CD8-positive, alpha-beta memory T cell (primary cell): ENCODE results near the gene AQP9. TPM values are rescaled to one million over a fixed set of nuclear protein-coding genes. Genes with fewer than 3 reads are reported as not detected.

Experiments
- CTCF ChIA-PET: fragments of 350-600 bp; sonication (Branson Sonifier 250); formaldehyde crosslinking; loops from one replicate; lab custom pipeline; 2021; ENCODE audit warnings: antibody characterized with exemption; lab: Charles Lee
- POLR2A ChIA-PET: fragments of 350-600 bp; sonication (Branson Sonifier 250); formaldehyde crosslinking; loops from one replicate; lab custom pipeline; 2021; ENCODE audit warnings: antibody characterized with exemption; lab: Charles Lee
- DNase-seq, 5 donors: peaks; one replicate each; pipeline versions ENCODE4 v3.0.0 to v3.0.0-alpha.2; 2020 to 2022; ENCODE audit warnings: mixed read lengths in 1 of 5
- H3K27ac ChIP-seq: one replicate; pipeline ENCODE4 v1.7.0; 2013; ENCODE audit warnings: low read depth, mild to moderate bottlenecking, low read length, moderate library complexity
- H3K27me3 ChIP-seq: 2 replicates; pipeline ENCODE4 v1.7.0; 2013; ENCODE audit warnings: low read length, mild to moderate bottlenecking; ENCODE audit not compliant: insufficient read depth, poor library complexity, severe bottlenecking
- H3K36me3 ChIP-seq: 2 replicates; pipeline ENCODE4 v1.7.0; 2013; ENCODE audit warnings: mild to moderate bottlenecking, low read length, moderate library complexity; ENCODE audit not compliant: insufficient read depth
- H3K4me1 ChIP-seq: 2 replicates; pipeline ENCODE4 v1.7.0; 2013; ENCODE audit warnings: mild to moderate bottlenecking, low read length, moderate library complexity; ENCODE audit not compliant: insufficient read depth
- H3K4me3 ChIP-seq: 2 replicates; pipeline ENCODE4 v1.7.0; 2013; ENCODE audit warnings: mild to moderate bottlenecking, low read length
- H3K9me3 ChIP-seq: 2 replicates; pipeline ENCODE4 v1.7.0; 2013; ENCODE audit warnings: mild to moderate bottlenecking, low read length
- H3K27ac Mint-ChIP-seq, 8 donors: one replicate each; pipeline ENCODE4 v1.8.0; 2020 to 2021; ENCODE audit warnings: mixed read lengths in 8 of 8, mild to moderate bottlenecking in 6 of 8, inconsistent platforms in 3 of 8, moderate library complexity in 3 of 8
- H3K27me3 Mint-ChIP-seq, 2 donors: one replicate each; pipeline ENCODE4 v1.8.0; 2020 to 2021; ENCODE audit warnings: mixed read lengths in 2 of 2, mild to moderate bottlenecking in 1 of 2, moderate library complexity in 1 of 2
- H3K36me3 Mint-ChIP-seq, 3 donors: one replicate each; pipeline ENCODE4 v1.8.0; 2020 to 2021; ENCODE audit warnings: mixed read lengths in 3 of 3, inconsistent platforms in 1 of 3, mild to moderate bottlenecking in 1 of 3
- H3K4me1 Mint-ChIP-seq, 3 donors: one replicate each; pipeline ENCODE4 v1.8.0; 2020 to 2021; ENCODE audit warnings: mixed read lengths in 3 of 3, inconsistent platforms in 1 of 3, mild to moderate bottlenecking in 1 of 3
- H3K4me3 Mint-ChIP-seq, 7 donors: one replicate each; pipeline ENCODE4 v1.8.0; 2020 to 2021; ENCODE audit warnings: mixed read lengths in 7 of 7, mild to moderate bottlenecking in 6 of 7, moderate library complexity in 4 of 7, inconsistent platforms in 2 of 7
- H3K9me3 Mint-ChIP-seq, 5 donors: one replicate each; pipeline ENCODE4 v1.8.0; 2020 to 2022; ENCODE audit warnings: mixed read lengths in 5 of 5, mild to moderate bottlenecking in 3 of 5, moderate library complexity in 2 of 5, inconsistent platforms in 1 of 5
- polyA plus RNA-seq: library from polyadenylated mRNA; unstranded; fragments of 300-500 nt; fragmentation: Illumina TruSeq; gene quantifications from one replicate; pipeline ENCODE4 v1.2.3, GENCODE V29; 2021
- total RNA-seq, 2 experiments: library from RNA; stranded (reverse); gene quantifications; one replicate each; pipeline ENCODE4 v1.2.3, GENCODE V29; 2021

The AQP9 gene
- total and polyA plus RNA-seq, 3 experiments from 2014 or later, result 0.18 to 0.22 TPM; not detected in 1

GRCh38 chr15:58161436-58161930 lies 23.3 kb downstream of the AQP9 start:
- Mint-ChIP-seq H3K36me3 (no peaks in the 10 kb centered on the region), H3K27me3 (peaks cover 10 to 53% of the 10 kb centered on the region in 2 donors), H3K9me3 (no peaks in the 10 kb centered on the region), H3K4me1 (no peaks in the 10 kb centered on the region), H3K27ac (no peak overlapping the region), H3K4me3 (no peak overlapping the region)
- no peak for DNase-seq
- ChIA-PET CTCF (no interaction called here), POLR2A (no interaction called here)
- no peaks in the 10 kb centered on the region for H3K36me3 ChIP-seq
- no peaks in the 10 kb centered on the region for H3K27me3 ChIP-seq
- no peaks in the 10 kb centered on the region for H3K4me1 ChIP-seq
- H3K27ac ChIP-seq, result no peak overlapping the region
- H3K4me3 ChIP-seq, result no peak overlapping the region
- H3K9me3 ChIP-seq, result no peaks in the 10 kb centered on the region

- no peaks in the 10 kb centered on the region for H3K4me1 Mint-ChIP-seq
- DNase-seq, result no peak
- CTCF ChIA-PET, result no interaction called here
These were observed 25.8 kb downstream of the AQP9 start for GRCh38 chr15:58163985-58164384.

GRCh38 chr15:58164926-58165325 lies 26.7 kb downstream of the AQP9 start:
- H3K4me1 Mint-ChIP-seq, result no peaks in the 10 kb centered on the region
- Histone ChIP-seq H3K4me1 (no peaks in the 10 kb centered on the region), H3K4me3 (no peak overlapping the region), H3K27me3 (no peaks in the 10 kb centered on the region), H3K36me3 (no peaks in the 10 kb centered on the region), H3K9me3 (no peaks in the 10 kb centered on the region), H3K27ac (no peak overlapping the region)
- no peak overlapping the region for H3K4me3 Mint-ChIP-seq
- no peaks in the 10 kb centered on the region for H3K9me3 Mint-ChIP-seq
- H3K27ac Mint-ChIP-seq, result no peak overlapping the region
- ChIA-PET POLR2A (no interaction called here), CTCF (no interaction called here)
- DNase-seq, result no peak
- H3K36me3 Mint-ChIP-seq, result no peaks in the 10 kb centered on the region
- H3K27me3 Mint-ChIP-seq, result peaks cover 20 to 54% of the 10 kb centered on the region in 2 donors

More at GRCh38 chr15:58163985-58164384, 25.8 kb downstream of the AQP9 start:
- no peak overlapping the region for H3K4me3 ChIP-seq
- Mint-ChIP-seq H3K9me3 (no peaks in the 10 kb centered on the region), H3K27ac (no peak overlapping the region), H3K27me3 (peaks cover 17 to 62% of the 10 kb centered on the region in 2 donors), H3K4me3 (no peak overlapping the region), H3K36me3 (no peaks in the 10 kb centered on the region)
- no peak overlapping the region for H3K27ac ChIP-seq
- no peaks in the 10 kb centered on the region for H3K4me1 ChIP-seq
- no peaks in the 10 kb centered on the region for H3K36me3 ChIP-seq
- no peaks in the 10 kb centered on the region for H3K27me3 ChIP-seq
- H3K9me3 ChIP-seq, result no peaks in the 10 kb centered on the region
- POLR2A ChIA-PET, result no interaction called here

- Mint-ChIP-seq H3K27ac (no peak overlapping the region), H3K36me3 (no peaks in the 10 kb centered on the region), H3K4me1 (no peaks in the 10 kb centered on the region), H3K27me3 (peaks cover 19 to 53% of the 10 kb centered on the region in 2 donors), H3K4me3 (no peak overlapping the region), H3K9me3 (no peaks in the 10 kb centered on the region)
- H3K27me3 ChIP-seq, result no peaks in the 10 kb centered on the region
- CTCF ChIA-PET, result no interaction called here
- no peaks in the 10 kb centered on the region for H3K36me3 ChIP-seq
- H3K27ac ChIP-seq, result no peak overlapping the region
- no peaks in the 10 kb centered on the region for H3K4me1 ChIP-seq
- no peak overlapping the region for H3K4me3 ChIP-seq
- no peaks in the 10 kb centered on the region for H3K9me3 ChIP-seq
- POLR2A ChIA-PET, result no interaction called here
- no peak for DNase-seq
These were observed 27.5 kb downstream of the AQP9 start for GRCh38 chr15:58165661-58166060.

- no peak for DNase-seq
- no peaks in the 10 kb centered on the region for H3K4me1 Mint-ChIP-seq
- no peaks in the 10 kb centered on the region for H3K4me1 ChIP-seq
- peaks cover 20 to 49% of the 10 kb centered on the region in 2 donors for H3K27me3 Mint-ChIP-seq
- POLR2A ChIA-PET, result no interaction called here
- H3K36me3 ChIP-seq, result no peaks in the 10 kb centered on the region
- no peaks in the 10 kb centered on the region for H3K9me3 Mint-ChIP-seq
- CTCF ChIA-PET, result no interaction called here
- H3K9me3 ChIP-seq, result no peaks in the 10 kb centered on the region
- no peak overlapping the region for H3K4me3 Mint-ChIP-seq
- no peak overlapping the region for H3K27ac Mint-ChIP-seq
- no peaks in the 10 kb centered on the region for H3K27me3 ChIP-seq
- H3K27ac ChIP-seq, result no peak overlapping the region
- H3K4me3 ChIP-seq, result no peak overlapping the region
- no peaks in the 10 kb centered on the region for H3K36me3 Mint-ChIP-seq
These were observed 29.0 kb downstream of the AQP9 start for GRCh38 chr15:58167095-58167691.

GRCh38 chr15:58169934-58170333 lies 31.8 kb downstream of the AQP9 start:
- peaks cover 24 to 47% of the 10 kb centered on the region in 2 donors for H3K27me3 Mint-ChIP-seq
- H3K36me3 Mint-ChIP-seq, result no peaks in the 10 kb centered on the region
- H3K4me1 Mint-ChIP-seq, result no peaks in the 10 kb centered on the region
- H3K4me3 Mint-ChIP-seq, result no peak overlapping the region
- Histone ChIP-seq H3K4me3 (no peak overlapping the region), H3K36me3 (no peaks in the 10 kb centered on the region), H3K4me1 (no peaks in the 10 kb centered on the region), H3K27me3 (no peaks in the 10 kb centered on the region), H3K9me3 (no peaks in the 10 kb centered on the region), H3K27ac (no peak overlapping the region)
- ChIA-PET CTCF (no interaction called here), POLR2A (no interaction called here)
- no peaks in the 10 kb centered on the region for H3K9me3 Mint-ChIP-seq
- no peak for DNase-seq
- no peak overlapping the region for H3K27ac Mint-ChIP-seq

GRCh38 chr15:58171476-58172061 lies 33.4 kb downstream of the AQP9 start:
- Histone ChIP-seq H3K4me1 (no peaks in the 10 kb centered on the region), H3K27ac (no peak overlapping the region), H3K27me3 (no peaks in the 10 kb centered on the region), H3K36me3 (no peaks in the 10 kb centered on the region), H3K4me3 (no peak overlapping the region), H3K9me3 (no peaks in the 10 kb centered on the region)
- CTCF ChIA-PET, result no interaction called here
- no peaks in the 10 kb centered on the region for H3K9me3 Mint-ChIP-seq
- POLR2A ChIA-PET, result no interaction called here
- no peaks in the 10 kb centered on the region for H3K36me3 Mint-ChIP-seq
- peaks cover 27 to 52% of the 10 kb centered on the region in 2 donors for H3K27me3 Mint-ChIP-seq
- no peak overlapping the region for H3K4me3 Mint-ChIP-seq
- no peak for DNase-seq
- H3K27ac Mint-ChIP-seq, result no peak overlapping the region
- H3K4me1 Mint-ChIP-seq, result no peaks in the 10 kb centered on the region

GRCh38 chr15:58174709-58175108 lies 36.5 kb downstream of the AQP9 start:
- H3K9me3 Mint-ChIP-seq, result no peaks in the 10 kb centered on the region
- ChIA-PET POLR2A (no interaction called here), CTCF (no interaction called here)
- Histone ChIP-seq H3K9me3 (no peaks in the 10 kb centered on the region), H3K27me3 (no peaks in the 10 kb centered on the region), H3K27ac (no peak overlapping the region), H3K36me3 (no peaks in the 10 kb centered on the region), H3K4me3 (no peak overlapping the region), H3K4me1 (no peaks in the 10 kb centered on the region)
- H3K27ac Mint-ChIP-seq, result no peak overlapping the region
- H3K36me3 Mint-ChIP-seq, result no peaks in the 10 kb centered on the region
- no peak overlapping the region for H3K4me3 Mint-ChIP-seq
- no peak for DNase-seq
- H3K27me3 Mint-ChIP-seq, result peaks cover 18 to 60% of the 10 kb centered on the region in 2 donors
- H3K4me1 Mint-ChIP-seq, result no peaks in the 10 kb centered on the region
